ENCODE measurements around the gene OGFRL1.

GRCh38 chr6:71277926-71278600, 10.5 kb upstream of the OGFRL1 start:
- TF ChIP-seq CREB1 (IDR thresholded peaks at IDR 0.05; ENCODE audit: low read depth) (no peak), EP300 (IDR thresholded peaks at IDR 0.05; ENCODE audit: borderline replicate concordance) (no peak), CEBPB (IDR thresholded peaks at IDR 0.05) (no peak)
